IMR-90 (cell line): Measurements from ENCODE around the gene SRP14. TPM values are rescaled to one million over a fixed set of nuclear protein-coding genes. Genes with fewer than 3 reads are reported as not detected.

ENCODE experiments used
- POLR2A ChIP-seq: IDR thresholded peaks from 2 replicates; pipeline ENCODE4 v1.6.1; 2012; ENCODE audit warnings: mild to moderate bottlenecking, low read depth, low read length
- polyA plus RNA-seq, 3 experiments: library from polyadenylated mRNA; depleted of rRNA; stranded (reverse); fragments of >200 nt; gene quantifications; 2 replicates each; pipeline ENCODE4 v1.2.3, GENCODE V29; 2012; ENCODE audit warnings: low replicate concordance in 1 of 3
- total RNA-seq: library from RNA; depleted of rRNA; stranded (reverse); fragments of >200 nt; gene quantifications from 2 replicates; pipeline ENCODE4 v1.2.3, GENCODE V29; 2012
- TF ChIP-seq, protein P1 (sequence below): fragments of 150-350 bp; IDR thresholded peaks from 2 replicates; pipeline ENCODE4 v1.6.1; 2016; ENCODE audit warnings: low read depth, mild to moderate bottlenecking, low read length, moderate library complexity, borderline replicate concordance

The SRP14 gene
- total and polyA plus RNA-seq, 2 of the 4 experiments (the other 2 are of a cell fraction) = 106 to 295 TPM

DNA sequence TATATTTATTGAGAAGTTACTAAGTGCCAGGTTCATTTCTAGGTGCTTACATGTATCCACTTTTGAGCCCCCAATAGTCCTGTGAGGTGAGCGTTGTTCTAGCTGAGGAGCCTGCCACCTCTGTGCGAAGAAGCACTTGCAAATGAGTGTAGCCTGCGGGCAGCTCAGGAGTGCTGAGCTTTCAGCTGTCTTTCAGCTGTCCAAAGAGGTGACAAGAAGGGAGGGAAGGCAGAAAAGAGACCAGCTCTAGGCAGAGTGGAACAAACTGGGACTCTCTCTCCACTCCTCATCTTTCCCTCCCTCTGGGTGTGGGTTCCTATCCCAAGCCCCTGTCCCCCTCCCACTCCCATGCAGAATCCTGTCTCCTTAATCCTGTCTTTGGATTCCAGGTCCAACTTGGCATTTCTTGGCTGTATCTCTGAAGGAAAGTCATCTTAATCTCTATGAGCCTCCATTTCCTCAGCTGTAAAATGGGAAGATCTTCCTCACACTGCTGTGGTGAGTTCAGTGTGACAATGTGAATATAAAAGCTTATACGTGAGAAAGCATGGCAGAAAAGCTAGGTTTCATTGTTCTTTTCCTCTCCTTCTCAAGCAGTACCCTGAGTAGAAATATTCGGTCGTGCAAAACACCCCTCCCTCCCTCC, 6.7 kb upstream of the SRP14 start (continued):
- TF ChIP-seq, protein P1, sequence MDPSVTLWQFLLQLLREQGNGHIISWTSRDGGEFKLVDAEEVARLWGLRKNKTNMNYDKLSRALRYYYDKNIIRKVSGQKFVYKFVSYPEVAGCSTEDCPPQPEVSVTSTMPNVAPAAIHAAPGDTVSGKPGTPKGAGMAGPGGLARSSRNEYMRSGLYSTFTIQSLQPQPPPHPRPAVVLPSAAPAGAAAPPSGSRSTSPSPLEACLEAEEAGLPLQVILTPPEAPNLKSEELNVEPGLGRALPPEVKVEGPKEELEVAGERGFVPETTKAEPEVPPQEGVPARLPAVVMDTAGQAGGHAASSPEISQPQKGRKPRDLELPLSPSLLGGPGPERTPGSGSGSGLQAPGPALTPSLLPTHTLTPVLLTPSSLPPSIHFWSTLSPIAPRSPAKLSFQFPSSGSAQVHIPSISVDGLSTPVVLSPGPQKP = no peak
- TF ChIP-seq POLR2A = no peak
